Measurements from ENCODE around the gene IL18BP. TPM values are rescaled to one million over a fixed set of nuclear protein-coding genes. Genes with fewer than 3 reads are reported as not detected.
A peak's percentile ranks its signal among the peaks of the same experiment; 100 is the strongest.

IL18BP gene
- total RNA-seq, 1 donor from 2014 or later, result 3.7 TPM

DNA sequence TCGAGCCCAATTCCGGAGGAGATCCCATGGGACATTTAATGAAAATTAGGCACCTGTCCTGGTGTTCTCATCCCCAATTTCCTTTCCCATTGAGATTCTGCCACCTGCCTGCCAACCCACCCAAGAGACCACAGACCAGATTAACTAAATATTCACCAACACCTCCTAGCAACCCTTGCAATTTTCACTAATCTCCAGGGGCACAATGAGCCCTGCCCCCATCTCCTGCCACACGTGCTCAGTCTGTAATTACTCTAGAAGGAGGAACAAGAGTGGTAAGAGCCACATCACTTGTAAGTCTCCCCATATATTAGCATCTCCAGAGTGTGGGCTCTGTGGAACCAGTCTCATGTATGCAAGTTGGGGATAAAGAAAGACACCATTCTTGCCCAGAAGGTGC lies 38.0 kb downstream of the IL18BP start:
- intact Hi-C loops (cut with DNase I), result loop anchor here (5.0 kb wide), 1 partner anchor 46 kb away; the partner anchor contains the start of genes LRRC51 and NUMA1
- no peak for ATAC-seq (ENCODE audit: poor library complexity)

DNA sequence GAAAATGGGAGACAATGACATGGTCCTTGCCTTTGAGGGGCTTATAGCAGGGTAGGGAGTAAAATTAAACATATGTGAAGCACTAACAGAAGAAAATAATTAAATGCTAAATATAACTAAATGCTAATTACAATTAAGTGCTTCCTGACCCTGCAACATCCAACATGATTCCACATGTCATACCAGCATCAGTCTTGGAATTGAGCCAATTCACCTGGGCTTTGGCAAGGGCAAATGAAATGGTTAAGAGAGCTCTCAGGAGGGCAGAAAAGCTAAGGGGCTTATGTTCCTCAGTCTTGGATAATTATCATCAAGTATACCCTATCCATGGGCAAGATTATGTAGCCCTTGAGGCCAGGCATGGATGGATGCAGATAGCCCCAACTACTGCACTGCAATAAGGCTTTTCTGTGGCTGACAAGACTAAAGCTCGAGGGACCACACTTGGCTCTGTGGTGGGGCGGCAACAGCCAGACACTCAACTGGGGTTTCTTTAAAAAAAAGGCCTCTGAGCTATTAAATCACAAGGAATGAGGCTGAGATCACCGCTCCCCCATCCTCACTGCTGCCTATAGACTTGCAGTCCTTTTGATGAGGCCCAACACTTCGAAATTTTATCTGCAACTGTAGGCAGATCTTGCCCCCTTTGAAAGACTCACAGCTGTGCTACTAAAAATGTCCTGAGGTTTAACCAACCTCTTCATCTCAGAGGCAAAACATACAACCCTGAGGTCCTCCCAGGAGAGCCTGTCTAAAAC lies 39.0 kb downstream of the IL18BP start:
- DNase-seq, result peak; percentile 68
- ATAC-seq (ENCODE audit: poor library complexity), result peak; percentile 1
- intact Hi-C loops (cut with DNase I), result loop anchor here (5.0 kb wide), 1 partner anchor 45 kb away; the partner anchor contains the start of genes LRRC51 and NUMA1

More for the DNA sequence above, 38.0 kb downstream of the IL18BP start:
- no peak for DNase-seq

DNA sequence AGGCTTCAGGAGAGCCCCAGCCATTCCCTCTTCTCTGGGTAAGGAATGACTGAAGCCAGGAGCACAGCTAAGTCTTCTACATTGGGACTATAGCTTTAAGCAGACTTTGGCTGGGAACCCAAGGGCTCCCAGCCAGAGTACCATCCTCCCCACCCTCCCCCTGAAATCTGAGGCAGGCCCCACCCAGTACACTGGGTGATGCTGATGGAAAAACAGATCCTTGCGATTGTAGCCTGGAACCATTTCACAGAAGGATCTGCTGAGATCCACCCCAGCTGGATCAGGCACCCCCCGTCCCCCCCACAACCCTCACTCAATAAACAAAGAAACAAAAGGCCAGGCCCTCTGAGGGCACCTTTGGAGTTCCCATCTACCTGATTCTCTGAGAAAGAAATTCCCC lies 39.8 kb downstream of the IL18BP start:
- ATAC-seq (ENCODE audit: poor library complexity) (peak; percentile 59), DNase-seq (peak; percentile 70)
- intact Hi-C loops (cut with DNase I), result loop anchor here (5.0 kb wide), 1 partner anchor 44 kb away; the partner anchor contains the start of genes LRRC51 and NUMA1

DNA sequence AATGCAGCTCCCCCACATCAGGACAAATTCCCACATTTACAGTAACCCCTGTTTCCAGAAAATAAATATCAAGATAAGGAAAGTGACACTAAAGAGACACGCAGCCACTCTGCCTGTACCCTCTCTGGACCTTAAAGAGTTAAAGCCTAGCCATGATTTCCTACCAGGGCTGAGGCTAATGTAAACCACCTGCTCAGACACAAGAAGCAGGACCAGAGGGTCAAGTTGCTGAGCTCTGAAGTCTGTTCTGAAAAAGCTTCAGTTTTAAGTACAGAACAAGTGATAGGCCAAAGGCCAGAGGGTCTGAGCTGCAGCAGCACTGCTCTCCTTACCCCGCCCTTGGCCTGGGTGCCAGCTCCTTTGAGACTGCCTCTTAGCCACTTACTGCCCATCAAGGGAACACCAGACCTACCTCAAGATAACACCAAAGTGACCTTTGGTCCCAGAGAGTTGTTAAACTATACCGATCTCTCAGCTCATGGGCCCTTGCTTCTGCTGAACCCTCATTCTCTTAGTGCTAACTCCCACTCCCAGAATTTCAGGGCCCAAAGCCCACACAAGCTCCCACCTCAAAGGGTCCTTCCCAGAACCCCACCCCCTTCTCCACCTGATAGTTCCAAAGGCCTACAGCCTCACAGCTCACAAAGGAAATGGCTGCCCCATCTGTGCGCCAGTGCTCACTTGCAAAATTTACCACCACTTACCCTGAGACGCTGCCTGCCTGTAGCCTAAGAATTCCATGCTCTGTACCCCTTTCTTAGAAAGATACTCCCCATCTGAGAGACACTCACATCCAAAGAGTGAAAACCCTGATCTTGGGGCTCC lies 40.5 kb downstream of the IL18BP start:
- intact Hi-C loops (cut with DNase I), result loop anchor here (5.0 kb wide), 1 partner anchor 43 kb away; the partner anchor contains the start of genes LRRC51 and NUMA1
- no peak for ATAC-seq (ENCODE audit: poor library complexity)
- no peak for DNase-seq

DNA sequence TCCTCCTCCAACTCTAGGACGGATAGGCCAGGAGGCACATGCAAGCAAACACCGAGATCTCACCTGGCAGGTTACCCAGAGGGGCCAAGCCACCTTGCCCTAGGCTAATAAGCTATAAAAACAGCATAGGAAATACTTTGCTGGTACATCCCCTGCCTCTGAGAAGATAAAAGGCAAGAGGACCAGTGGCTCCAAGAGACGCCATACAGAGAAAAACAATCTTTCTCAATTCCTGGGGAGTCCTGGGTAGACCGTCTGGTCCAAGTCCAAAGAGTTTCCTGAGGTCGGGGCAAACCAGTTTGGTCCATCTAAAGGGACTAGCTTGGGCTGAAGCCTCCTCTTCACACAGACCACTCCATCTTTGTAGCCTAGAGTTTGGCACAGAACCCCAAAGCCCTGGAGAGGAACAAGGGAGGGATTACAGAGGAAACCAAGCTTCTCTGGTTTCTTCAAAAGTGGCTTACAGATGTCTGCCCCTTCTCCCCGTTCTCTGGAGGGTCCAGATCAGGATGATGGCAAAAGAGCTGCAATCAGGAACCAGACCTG lies 41.2 kb downstream of the IL18BP start:
- intact Hi-C loops (cut with DNase I), result loop anchor here (5.0 kb wide), 1 partner anchor 42 kb away; the partner anchor contains the start of genes LRRC51 and NUMA1
- DNase-seq, result no peak
- no peak for ATAC-seq (ENCODE audit: poor library complexity)

DNA sequence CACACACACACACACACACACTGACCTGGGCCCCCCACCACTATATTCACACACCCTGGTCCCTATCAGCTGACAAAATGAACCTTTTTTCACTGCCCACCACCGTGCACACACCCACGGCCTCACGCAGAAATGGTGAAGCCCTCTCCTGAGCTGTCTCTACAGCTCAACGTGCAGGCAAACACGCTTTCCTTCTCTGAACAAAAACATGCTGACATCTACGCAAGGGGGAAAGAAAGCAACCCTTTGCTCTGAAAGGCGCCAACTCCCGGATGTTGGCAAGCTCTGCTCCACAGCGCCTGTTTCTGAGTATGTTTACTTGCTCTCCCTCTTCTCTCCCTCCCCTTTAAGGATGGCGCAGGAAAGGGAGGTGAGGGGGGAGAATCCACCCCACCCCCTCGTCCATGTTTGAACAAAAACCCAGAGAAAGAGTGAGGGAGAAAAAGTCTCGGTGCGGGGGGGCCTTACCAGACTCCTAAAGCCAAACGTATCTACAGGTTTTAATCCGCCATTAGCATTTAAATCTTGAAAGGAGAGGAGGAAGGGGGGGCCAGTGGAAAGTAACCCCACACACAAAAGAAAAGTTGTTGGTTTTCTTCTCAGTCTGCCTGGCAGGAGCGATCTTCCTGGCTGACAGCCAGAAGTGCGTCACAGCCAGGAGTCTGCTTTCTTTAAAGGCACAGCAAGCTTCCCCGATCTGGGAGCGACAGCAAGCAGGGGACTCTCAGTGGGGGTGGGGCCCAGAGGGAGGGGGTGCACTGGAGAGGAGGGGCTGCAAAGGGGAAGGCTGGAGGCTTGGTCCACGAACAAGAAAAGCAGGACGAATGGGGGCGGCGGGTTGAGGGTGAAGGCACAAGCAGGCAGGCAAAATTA lies 42.0 kb downstream of the IL18BP start:
- intact Hi-C loops (cut with DNase I), result no loop called here
- peak; percentile 86 for ATAC-seq (ENCODE audit: poor library complexity)

DNA sequence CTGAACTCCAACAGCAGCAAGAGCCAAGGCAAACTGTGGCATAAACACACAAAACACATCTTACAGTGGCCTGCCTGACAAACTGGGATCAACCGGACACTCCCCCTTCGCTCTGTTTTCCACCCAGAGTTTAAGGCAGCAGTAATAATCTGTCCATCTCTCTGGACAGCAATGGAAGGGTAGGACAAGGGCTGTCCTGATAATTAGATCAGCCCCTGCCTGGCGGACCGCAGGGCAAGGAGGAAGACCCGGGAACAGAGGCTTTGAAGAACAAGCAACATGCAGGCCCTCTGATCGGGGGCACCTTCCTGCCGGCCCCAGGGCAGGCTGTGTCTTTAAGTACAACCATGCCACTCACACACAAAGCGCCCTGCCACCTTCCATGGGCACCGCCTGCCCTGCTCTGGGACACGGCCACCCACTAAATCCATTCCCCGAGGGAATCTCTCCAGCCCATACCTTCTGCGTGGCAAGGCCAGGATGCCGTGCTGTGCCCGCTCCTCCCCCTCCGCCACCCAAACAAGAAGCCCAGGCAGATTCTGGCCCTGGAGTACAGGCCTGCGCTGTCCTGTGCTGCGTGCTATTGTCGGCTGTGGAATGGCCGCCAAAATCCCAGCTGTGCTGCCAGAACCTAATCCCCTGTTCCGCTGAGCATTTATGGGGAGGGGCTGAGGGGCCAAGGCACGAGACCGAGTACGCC lies 42.8 kb downstream of the IL18BP start:
- ATAC-seq (ENCODE audit: poor library complexity), result peak; percentile 79
- peak; percentile 86 for DNase-seq
- intact Hi-C loops (cut with DNase I), result no loop called here

More for the DNA sequence above, 42.0 kb downstream of the IL18BP start:
- DNase-seq, result peak; percentile 98

DNA sequence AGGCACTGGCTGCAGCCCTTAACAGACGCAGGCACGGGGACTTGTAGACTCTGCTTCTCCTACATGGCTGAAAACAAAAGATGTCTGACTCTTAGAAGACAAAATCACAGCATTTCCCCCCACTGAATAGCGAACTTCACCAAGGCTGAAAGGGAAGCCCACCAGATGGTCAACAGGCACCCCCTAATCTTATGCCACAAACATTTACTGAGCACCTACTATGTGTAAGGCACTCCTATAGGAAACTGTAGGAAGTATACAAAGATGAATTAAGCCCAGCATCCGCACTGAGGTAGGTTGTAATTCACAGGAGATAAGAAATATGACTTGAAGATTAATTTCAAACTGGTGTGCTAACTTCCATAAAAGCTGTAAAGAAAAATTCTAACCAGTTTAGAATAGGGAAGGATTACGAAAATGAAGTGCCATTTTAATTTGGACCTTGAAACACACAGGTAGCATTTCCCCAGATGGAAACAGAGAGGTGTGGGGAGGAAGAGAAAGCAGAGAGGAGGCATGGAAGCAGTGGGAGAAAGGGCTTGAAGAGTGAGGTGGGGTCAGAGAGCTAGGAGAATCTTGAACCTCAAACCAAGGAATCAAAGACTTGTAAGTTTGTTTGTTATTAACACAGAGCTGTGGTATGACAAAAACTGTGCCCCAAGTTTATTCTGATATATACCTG lies 43.5 kb downstream of the IL18BP start:
- no peak for ATAC-seq (ENCODE audit: poor library complexity)
- DNase-seq, result no peak
- intact Hi-C loops (cut with DNase I), result no loop called here

DNA sequence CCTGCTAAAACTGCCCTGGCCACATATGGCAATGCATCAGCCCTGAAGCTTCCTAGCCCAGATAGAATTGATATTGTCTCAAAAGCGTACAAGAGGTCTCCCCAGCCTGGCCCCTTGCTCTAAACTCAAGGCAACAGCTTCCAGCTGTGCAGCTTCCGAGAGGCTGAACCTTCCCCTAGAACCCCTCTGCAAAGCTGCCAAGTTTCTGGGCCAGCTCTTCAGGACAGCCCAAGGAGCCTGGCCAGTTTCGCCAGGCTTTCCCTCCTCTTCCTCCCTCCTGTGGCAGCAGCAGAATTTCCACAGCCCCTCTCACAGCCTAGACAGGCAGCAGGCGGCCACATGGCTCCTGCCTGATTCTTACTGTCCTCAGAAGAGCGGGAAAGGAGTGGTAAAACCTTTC lies 47.1 kb downstream of the IL18BP start:
- ATAC-seq (ENCODE audit: poor library complexity) (no peak), DNase-seq (no peak)
- intact Hi-C loops (cut with DNase I), result no loop called here

DNA sequence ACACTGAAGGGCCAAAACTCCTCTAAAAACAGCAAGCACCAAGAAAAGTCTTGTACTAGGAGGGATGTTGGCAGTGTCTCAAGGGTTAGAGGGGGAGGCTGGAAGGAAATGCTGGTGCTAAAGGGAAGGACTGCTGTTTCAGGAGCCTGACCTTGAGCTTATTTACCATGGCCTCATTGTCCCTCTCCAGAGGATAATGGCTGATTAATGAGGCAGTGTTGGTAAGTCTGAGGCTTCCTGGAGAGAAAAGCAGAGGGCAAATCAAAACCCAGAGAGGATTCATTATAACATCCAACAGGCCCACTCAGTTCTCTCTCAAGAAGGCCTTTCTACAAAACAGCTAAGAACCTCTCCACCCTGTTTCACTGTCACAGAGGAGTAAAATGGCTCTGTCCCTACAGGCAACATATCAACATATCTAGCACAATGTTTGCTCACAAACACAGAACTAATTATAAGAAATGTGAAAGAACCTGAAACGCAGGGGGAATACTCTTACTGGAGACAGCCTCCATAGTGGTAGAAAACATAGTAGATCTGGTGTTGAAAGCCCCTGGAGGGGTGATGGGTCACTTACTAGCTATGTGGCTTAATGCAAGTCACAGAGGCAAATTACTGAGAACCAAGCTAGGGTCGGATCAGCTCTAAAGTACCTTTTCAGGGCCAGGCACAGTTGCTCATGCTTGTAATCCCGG lies 50.2 kb downstream of the IL18BP start:
- intact Hi-C loops (cut with DNase I), result no loop called here
- ATAC-seq (ENCODE audit: poor library complexity) (no peak), DNase-seq (no peak)

Other genes starting within 250 kb of the IL18BP start
- gene DEFB108B, start 165.7 kb upstream of the IL18BP start, total RNA-seq, result not detected
- gene DEFB131B, start 120.5 kb upstream of the IL18BP start, total RNA-seq, result not detected
- 2.7 TPM for gene XNDC1N, start 70.3 kb upstream of the IL18BP start, total RNA-seq
- gene RNF121, start 69.9 kb upstream of the IL18BP start, total RNA-seq, result 18.4 TPM
- 75.0 TPM for gene NUMA1, start 81.6 kb downstream of the IL18BP start, total RNA-seq
- 6.4 TPM for gene LRRC51, start 81.9 kb downstream of the IL18BP start, total RNA-seq
- 72.8 TPM for gene LAMTOR1, start 104.4 kb downstream of the IL18BP start, total RNA-seq
- not detected for gene TOMT, start 107.0 kb downstream of the IL18BP start, total RNA-seq
- gene ANAPC15, start 113.8 kb downstream of the IL18BP start, total RNA-seq, result 43.5 TPM
- 1.8 TPM for gene FOLR3, start 136.8 kb downstream of the IL18BP start, total RNA-seq
- gene FOLR1, start 193.2 kb downstream of the IL18BP start, total RNA-seq, result 0.94 TPM
- 27.1 TPM for gene FOLR2, start 217.9 kb downstream of the IL18BP start, total RNA-seq
- gene INPPL1, start 225.9 kb downstream of the IL18BP start, total RNA-seq, result 133 TPM
- not detected for gene PHOX2A, start 245.3 kb downstream of the IL18BP start, total RNA-seq